Hematopoietic multipotent progenitor cell (in vitro differentiated cells): ENCODE data around the gene ENTPD6. TPM values are rescaled to one million over a fixed set of nuclear protein-coding genes. Genes with fewer than 3 reads are reported as not detected.

ENCODE experiments used
- DNase-seq, 3 donors: peaks; one replicate each; pipeline ENCODE4 v3.0.0-alpha.2; 2011 to 2015; ENCODE audit warnings: low read depth in 2 of 3, low spot score in 2 of 3
- total RNA-seq: library from RNA; depleted of rRNA; stranded (reverse); fragments of >200 nt; gene quantifications from one replicate; pipeline ENCODE4 v1.2.3, GENCODE V29; 2012

The ENTPD6 gene
- total RNA-seq, 1 donor = 43.6 TPM

DNA sequence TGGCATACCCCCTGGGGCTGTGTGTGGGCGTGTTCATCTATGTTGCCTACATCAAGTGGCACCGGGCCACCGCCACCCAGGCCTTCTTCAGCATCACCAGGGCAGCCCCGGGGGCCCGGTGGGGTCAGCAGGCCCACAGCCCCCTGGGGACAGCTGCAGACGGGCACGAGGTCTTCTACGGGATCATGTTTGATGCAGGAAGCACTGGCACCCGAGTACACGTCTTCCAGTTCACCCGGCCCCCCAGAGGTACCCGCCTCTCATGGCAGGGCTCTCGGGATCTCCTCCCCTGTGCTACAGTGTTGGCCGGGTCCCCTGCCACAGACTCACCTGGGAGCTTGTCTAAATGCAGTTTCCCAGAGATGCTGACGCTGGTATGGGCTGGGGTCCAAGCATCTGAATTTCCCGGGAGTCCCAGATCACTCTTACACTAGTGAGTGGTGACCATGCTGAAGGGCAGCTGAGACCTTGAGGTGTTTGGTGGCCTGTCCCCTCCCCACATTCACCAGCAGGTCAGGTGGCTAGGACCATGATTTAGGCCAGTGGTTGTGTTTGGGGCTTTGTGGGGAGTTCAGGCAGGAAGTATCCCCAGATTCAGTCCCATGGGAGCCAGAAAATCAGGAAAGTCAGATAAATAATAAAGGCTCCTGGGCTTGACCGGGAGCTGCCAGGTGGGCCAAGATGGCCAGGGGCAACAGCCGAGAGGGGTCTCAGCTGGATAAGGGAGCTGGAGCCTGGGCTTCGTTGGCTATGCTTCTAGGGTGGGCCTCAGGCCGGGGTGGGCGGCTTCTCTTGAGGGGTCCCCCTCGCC, 11.8 kb downstream of the ENTPD6 start:
- DNase-seq = no peak

DNA sequence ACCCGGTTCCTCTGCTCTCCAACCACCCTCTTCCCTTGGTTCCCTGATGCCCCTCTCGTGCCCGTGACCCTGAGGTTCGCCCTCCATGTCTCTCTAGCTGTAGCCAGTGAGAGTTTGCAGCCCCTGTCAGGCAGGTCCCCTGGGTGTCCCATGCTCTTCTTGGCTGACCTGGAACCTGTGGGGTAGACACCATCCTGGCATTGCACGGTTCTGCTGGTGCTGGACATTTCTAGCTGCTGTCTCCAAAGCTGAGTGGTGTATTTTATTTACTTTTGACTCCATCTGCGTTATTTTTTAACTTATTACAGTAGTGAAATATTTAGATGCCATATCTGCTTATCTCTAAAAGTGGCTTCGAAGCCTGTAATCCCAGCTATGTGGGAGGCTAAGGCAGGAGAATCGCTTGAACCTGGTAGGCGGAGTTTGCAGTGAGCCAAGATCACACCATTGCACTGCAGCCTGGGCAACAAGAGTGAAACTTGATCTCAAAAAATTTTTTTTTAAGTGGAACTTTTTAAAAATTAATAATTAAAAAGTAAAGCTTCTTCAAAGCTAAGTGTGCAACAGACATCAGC, 12.5 kb downstream of the ENTPD6 start:
- no peak for DNase-seq

DNA sequence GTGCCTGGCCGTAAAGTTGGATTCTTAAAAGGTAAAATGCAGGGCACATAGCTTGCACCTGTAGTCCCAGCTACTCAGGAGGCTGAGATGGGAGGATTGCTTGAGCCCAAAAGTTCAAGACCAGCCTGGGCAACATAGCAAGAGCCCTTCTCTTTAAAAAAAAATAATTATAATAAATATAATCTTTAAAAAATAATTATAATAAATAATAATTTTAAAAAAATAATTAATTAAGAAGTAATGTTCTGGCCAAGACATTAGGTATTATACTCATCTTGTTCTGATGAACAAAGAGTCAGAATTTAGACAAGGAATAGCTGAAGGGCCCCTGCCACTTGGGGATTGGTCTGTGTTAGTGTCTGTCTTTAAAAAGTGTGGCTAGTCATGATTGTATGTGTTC, 13.9 kb downstream of the ENTPD6 start:
- no peak for DNase-seq

DNA sequence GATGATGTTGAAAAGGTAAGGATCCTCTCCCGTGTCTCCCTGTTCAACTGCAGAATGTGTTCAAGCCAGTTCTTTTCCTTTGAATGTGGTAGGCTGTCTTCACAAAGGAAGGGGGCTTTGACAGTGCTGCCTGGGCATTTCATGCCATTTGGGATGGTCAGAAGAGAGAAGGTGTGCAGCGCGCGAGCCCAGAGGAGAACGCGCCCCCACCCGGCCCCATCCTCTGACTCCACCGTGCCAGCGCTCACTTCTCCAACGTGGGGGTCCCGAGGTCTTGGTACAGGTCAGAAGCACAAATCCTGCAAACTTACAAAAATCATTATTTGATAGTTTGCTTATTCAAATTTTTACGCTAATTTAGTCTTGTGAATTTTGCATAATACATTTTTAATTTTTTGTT, 14.4 kb downstream of the ENTPD6 start:
- DNase-seq = no peak

DNA sequence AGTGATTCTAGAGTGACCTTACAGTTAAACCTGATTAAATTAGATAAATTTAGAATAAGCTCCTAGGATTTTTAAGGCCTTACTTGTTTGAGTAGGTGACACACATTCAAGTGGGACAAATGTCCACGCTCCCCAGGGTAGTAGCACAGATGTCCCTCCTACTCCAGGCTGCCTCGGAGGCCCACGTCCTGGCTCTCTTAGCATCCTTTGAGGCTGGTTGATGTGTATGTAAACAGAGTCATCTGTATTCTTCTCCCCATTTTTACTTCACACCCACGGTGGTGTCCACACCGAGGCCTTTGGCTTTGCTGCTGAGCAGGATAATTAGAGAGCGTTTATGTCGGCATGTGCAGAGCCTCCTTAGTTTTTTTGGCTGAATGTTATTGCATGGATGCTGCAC, 15.8 kb downstream of the ENTPD6 start:
- DNase-seq = no peak

DNA sequence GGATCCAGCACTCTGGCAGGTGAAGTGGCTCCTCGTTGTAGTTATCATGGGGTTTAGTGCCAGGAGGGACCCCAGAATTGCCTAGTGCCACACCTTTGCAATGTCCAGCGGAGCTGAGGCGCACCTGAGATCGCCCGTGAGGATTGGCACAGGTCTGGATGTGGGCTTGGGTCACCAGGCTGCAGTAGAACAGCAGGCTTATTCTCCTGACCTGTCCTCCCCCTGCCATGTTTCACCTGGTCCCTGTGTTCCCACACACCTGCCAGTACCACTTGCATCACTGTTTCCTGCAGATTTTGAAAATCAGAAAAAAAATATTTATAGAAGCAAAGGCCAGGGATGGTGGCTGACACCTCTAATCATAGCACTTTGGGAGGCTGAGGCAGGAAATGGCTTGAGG, 16.7 kb downstream of the ENTPD6 start:
- no peak for DNase-seq

DNA sequence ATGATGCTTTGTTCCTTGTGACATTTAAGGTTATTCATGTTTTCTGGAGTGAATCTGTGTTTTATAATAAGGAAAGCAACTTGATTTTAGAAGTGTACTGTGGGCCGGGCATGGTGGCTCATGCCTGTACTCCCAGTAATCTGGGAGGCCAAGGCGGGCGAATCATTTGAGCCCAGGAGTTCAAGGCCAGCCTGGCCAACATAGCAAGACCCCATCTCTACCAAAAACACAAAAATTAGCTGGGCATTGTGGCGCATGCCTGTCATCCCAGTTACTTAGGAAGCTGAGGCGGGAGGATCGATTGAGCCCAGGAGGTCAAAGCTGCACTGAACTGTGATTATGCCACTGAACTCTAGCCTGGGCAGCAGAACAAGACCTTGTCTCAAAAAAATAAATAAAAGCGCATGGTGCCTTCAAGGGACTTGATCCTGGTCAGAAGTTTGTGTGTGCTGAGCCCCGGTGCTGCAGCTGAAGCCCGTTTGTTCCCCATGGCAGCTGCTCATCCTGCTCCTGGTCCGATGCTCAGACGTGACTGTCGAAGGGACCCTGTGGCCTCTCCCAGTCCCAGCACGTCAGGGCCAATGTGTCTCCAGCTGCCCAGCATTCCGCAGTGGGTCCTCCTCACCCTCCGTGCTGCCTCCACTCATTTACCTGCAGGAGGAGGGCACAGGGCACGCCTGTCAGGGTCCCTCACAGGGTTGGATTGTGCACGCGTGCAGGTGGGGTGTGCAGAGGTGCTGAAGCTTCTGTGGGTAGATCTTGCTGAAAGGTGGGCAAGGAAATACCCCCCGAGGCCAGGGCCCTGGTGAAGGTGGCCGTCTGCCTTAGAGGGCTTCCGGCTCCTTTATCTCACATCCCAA, 18.3 kb downstream of the ENTPD6 start:
- DNase-seq = no peak

DNA sequence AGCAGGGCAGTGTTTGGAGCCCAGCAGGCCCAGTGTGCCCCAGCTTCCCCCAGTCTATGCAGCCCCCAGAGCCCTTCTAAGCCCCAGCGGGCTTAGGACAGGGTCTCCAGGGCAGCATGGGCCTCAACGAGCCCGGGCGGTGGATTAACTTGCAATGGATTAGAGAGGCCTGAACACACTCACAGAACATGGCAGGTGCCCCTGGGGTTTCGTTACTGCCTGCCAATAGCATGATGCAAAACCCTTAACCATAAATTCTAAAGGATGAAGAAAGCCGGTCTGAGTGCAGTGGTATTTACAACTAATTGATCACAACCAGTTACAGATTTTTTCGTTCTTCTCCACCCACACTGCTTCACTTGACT, 18.9 kb downstream of the ENTPD6 start:
- DNase-seq = no peak

DNA sequence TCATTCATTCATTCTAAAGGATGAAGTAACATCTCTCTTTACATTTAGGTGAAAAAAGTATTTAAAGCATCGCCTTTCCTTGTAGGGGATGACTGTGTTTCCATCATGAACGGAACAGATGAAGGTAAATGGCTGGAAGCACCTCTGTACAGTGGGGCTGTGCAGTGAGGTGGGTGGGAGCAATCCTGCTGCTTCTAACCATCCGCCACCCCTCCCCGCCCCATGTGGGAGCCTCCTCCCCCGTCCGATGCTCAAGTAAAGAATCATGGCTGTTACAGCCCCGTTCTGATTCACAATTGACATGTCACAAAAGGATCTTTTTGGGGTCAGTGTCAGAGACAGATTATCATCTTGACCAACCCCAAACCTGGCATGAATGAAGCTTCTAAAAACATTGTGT, 19.3 kb downstream of the ENTPD6 start:
- no peak for DNase-seq

DNA sequence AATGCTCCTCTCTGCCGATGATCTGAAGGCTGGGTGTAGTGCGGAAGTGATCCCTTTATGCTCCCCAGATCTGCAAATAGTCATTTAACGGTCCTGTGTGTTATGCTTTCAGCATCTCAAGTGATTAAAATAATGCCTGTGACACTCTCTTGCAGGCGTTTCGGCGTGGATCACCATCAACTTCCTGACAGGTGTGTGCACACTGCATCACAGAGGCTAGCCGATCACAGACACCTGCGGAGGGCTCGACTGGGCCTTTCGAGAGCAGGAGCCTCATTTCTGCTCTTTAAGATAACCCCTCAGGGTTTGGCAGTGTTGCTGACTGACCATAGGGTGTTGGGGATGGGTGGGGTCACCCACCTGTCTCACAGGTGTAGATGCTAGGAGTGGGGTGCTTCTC, 20.0 kb downstream of the ENTPD6 start:
- no peak for DNase-seq

DNA sequence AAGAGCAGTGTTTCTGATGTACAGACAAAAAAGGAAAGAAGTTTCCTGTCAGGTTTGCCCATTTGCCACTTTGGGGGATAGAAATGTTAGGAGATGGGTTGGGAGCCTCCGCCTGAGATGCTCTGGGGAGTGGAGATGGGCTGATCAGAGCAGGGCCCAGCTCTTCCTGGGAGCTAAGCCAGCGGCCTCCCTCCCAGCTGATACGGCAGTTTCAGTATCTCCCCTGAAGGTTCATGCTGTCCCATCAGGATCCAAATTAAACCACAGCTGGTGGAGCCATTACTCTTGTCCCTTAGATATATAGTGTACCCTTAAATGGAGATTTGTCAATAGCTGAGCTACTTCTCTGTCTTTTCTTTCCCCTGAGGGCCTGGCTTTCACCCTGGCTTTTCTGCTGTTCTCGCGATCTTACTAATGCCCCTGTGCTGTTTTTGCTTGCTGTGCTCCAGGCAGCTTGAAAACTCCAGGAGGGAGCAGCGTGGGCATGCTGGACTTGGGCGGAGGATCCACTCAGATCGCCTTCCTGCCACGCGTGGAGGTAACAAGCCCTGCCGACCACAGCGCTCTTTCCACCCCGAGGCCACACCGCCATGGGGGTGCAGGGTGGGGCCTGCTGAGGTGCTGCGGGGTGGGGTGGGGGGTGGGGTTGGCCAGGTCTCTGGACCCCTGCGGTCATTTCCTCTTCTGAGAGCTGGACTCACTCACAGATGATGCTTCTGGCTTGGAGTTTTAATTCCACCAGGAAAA, 20.9 kb downstream of the ENTPD6 start:
- no peak for DNase-seq

DNA sequence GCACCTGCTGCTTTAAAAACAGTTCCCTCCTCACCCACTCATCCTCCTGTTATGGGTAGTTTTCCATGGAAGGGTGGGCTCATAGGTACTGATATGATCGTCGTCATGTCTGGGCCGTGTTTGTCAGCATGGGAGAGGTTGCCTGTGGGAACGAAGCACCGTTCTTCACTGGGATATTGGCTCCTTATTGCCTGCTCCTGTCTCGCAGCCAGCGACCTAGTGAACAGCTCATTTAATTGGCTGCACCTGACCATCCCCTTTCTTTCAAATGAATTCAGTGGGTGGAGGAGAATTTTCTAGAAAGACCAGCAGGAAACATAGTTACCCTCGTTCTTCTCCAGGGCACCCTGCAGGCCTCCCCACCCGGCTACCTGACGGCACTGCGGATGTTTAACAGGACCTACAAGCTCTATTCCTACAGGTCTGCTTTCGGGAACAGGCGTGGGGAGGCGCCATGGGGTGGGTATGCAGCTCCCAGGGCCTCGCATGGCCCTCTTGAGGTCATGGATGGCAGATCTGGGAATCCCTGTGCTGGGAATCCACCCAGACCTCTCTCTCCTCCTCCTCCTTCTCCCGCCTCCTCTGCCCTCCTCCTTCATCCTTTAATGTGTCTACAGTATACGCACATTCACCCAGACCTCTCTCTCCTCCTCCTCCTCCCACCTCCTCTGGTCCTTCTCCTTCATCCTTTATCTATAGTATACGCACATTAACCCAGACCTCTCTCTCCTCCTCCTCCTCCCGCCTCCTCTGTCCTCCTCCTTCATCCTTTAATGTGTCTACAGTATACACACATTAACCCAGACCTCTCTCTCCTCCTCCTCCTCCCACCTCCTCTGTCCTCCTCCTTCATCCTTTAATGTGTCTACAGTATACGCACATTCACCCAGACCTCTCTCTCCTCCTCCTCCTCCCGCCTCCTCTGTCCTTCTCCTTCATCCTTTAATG, 21.9 kb downstream of the ENTPD6 start:
- no peak for DNase-seq

DNA sequence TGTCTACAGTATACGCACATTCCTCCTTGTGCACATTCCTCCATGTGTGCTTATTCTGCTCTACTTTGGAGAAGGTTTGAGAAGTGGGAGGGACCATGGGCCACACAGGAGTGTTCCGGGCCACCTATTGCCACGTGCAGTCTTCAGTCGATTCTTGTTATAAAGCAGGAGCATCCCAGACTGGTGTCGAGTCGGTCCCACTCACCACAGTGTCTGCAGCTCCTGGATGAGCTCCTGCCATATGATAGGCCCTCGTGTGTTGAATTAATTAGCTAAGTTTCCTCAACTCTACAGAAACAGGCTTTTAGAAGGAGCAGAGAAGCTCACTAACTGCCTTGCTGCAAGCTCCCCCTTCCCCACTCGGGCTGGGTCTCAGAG, 22.6 kb downstream of the ENTPD6 start:
- no peak for DNase-seq

DNA sequence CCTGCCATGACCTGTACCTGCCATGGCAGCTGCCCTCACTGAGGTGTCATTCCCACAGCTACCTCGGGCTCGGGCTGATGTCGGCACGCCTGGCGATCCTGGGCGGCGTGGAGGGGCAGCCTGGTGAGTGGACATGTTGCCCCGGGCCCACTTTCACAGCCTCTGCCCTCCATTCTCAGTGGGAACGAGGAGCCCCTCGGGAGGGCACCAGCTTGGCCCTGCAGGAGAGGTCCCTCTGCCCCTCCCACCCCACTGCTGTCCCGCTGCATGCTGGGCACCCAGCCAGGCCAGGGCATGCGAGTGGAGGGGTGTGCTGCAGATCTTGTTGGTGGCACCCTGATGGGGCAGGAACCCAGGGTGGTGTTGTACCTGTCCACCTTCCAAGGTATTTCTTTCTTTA, 23.0 kb downstream of the ENTPD6 start:
- no peak for DNase-seq

DNA sequence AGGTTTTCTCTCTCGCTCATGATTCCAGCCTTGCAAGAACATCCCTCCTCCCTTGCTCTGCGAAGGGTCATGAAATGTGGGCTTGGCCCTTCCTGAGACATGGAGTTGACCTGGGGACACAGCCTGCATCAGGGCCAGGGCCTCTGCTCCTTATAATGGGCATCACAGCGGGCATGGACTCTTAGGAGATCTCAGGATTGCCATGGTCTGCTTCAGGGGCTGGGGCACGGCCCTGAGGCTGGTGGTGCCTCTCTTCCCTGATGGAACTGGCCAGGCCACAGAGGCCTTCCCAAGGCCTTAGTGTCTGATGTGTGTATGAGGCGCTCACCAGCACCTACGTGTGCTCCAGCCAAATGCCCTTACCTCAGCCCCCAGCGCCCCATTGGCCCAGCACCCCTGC, 23.9 kb downstream of the ENTPD6 start:
- DNase-seq = no peak

DNA sequence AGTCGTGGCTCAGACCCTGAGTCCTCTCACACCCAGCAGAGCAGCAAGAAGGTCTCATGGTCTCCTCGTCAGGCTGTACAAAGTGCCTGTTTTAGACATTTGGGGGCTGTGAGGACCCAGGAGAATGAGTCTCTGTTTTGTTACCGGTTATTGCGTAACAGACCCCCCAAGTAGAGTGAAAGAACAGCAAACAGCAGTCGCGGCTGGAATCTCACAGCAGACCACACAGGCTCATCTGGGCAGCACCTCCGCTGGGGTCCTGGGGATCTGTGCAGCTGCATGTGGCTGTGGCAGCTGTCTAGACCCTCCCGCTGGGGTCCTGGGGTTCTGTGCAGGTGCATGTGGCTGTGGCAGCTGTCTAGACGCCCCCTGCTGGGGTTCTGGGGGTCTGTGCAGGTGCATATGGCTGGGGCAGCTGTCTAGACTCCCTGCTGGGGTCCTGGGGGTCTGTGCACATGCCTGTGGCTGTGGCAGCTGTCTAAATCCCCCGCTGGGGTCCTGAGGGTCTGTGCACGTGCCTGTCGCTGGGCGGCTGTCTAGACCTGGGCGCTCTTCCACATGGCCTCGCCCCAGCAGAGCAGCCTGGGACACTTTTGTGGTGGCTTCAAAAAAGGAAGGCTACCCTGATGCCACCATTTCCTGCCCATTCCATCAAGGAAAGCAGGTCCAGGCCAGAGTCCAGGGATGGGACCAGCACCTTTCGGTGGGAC, 24.7 kb downstream of the ENTPD6 start:
- DNase-seq = peak in 1 of 3 donors; percentile 22

DNA sequence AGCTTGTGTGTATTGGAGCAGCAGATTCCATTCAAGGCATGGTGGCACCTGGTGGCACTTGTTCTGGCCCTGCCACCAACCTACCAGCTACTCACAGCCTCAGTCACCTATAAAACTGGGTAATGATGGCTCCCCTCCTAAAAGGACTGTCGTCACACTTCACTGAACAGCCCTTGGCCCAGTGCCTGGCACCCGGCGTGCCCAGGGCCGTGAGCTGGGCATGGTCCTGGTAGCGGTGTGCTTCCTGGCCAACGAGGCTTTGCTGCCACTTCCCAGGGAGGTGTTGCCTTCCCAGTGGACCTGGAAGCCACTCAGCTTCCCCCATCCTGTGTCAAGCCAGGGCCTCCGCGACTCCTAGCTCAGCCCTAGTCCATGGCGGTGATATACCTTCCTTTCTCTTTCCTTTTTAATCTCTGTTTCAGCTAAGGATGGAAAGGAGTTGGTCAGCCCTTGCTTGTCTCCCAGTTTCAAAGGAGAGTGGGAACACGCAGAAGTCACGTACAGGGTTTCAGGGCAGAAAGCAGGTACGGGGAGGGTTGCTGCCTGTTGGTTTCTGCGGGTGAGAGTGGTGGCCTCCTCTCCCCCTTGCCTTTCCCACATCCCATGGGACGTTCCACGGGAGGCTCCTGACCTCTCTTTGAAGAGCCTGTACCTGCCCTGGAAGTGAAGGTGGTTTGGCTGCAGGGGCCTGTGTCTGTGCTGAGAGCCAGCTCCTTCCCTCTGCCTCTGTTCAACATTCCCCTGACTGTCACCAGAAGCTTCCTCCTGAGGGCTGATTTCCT, 25.5 kb downstream of the ENTPD6 start:
- no peak for DNase-seq

DNA sequence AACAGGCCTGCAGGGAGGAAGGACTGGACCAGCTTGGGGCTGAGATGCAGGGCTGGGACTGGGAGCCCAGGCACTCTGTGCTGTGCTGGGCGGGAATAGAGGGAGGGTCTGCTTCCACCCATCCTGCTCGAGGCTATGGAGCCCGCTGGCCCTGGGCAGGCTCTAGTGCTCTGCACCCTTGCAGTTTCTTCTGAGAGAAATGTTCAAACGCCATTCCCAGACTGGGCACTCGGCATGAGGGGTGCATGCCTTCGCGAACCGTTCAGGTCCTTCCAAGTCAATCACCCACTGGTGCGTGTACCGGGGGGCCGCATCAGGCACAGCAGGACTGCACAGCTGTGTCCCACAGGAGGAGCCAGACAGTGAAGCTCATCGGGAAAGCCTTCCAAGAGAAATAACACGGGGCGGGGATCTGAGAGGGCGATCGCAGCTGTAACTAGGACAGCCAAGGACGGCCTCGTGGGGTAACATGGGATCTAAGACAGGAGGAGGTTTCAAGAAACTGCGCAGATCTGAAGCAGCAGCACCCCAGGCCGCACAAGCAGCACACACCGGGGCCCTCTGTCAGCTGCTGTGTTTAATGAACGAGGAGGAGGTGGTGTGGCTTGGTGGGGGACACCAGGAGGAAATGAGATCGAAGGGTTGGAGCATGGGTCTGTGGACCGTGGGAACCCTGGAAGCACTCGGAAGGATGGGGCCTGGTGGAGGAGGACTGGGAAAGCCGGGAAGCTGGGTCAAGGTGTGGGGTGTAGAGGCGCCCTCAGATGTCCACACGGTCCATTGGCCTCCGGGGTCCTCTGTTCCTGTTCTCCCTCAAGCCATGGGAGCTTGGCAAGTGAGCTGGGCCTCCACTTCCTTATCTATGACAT, 26.3 kb downstream of the ENTPD6 start:
- DNase-seq = no peak
